CD14-positive monocyte (primary cell): Measurements from ENCODE around the gene SCN4A. TPM values are rescaled to one million over a fixed set of nuclear protein-coding genes. Genes with fewer than 3 reads are reported as not detected.

ENCODE experiments used
- DNase-seq, 3 donors: peaks; one replicate each; pipeline ENCODE4 v3.0.0-alpha.2; 2011 to 2022
- H2AFZ ChIP-seq: 2 replicates; pipeline ENCODE4 v1.6.0; 2012; ENCODE audit warnings: mild to moderate bottlenecking, low read depth, low read length, inconsistent platforms; ENCODE audit not compliant: insufficient read depth, poor library complexity, severe bottlenecking
- H3K27ac ChIP-seq, 2 donors: 1 replicate in 1 of 2; 2 replicates in 1 of 2; pipeline ENCODE4 v1.5.1; 2012 to 2013; ENCODE audit warnings: low read length in 2 of 2, control low read depth in 1 of 2, inconsistent platforms in 1 of 2, low read depth in 1 of 2, mild to moderate bottlenecking in 1 of 2
- H3K27me3 ChIP-seq, 2 donors: one replicate each; pipeline versions ENCODE4 v1.6.0 to v1.6.1; 2011 to 2013; ENCODE audit warnings: low read length in 2 of 2; ENCODE audit not compliant: control insufficient read depth in 2 of 2, insufficient read depth in 2 of 2
- H3K36me3 ChIP-seq, 2 donors: replicated peaks in 1 of 2; 1 replicate in 1 of 2; 2 replicates in 1 of 2; pipeline versions ENCODE4 v1.5.1 to v1.6.1; 2012 to 2013; ENCODE audit warnings: low read length in 2 of 2, control low read depth in 1 of 2, inconsistent platforms in 1 of 2, mild to moderate bottlenecking in 1 of 2; ENCODE audit not compliant: insufficient read depth in 2 of 2, control insufficient read depth in 1 of 2
- H3K4me1 ChIP-seq, 2 donors: 1 replicate in 1 of 2; 2 replicates in 1 of 2; pipeline versions ENCODE4 v1.5.1 to v1.6.1; 2012 to 2013; ENCODE audit warnings: low read length in 2 of 2, control low read depth in 1 of 2, inconsistent platforms in 1 of 2, mild to moderate bottlenecking in 1 of 2, moderate library complexity in 1 of 2; ENCODE audit not compliant: insufficient read depth in 2 of 2, control insufficient read depth in 1 of 2
- H3K4me2 ChIP-seq: replicated peaks from 2 replicates; pipeline ENCODE3; 2012; ENCODE audit warnings: low read length, moderate library complexity, mild to moderate bottlenecking; ENCODE audit not compliant: poor library complexity, severe bottlenecking; ENCODE audit errors: extremely low read depth
- H3K4me3 ChIP-seq, 3 experiments: fragments of 200-600 bp in 1 of 3; sonication (generic) in 1 of 3; replicated peaks in 1 of 3; 1 replicate in 2 of 3; 2 replicates in 1 of 3; pipeline ENCODE4 v1.5.1; 2011 to 2013; ENCODE audit warnings: low read length in 3 of 3, mild to moderate bottlenecking in 3 of 3, control low read depth in 2 of 3, low read depth in 2 of 3, inconsistent platforms in 1 of 3, moderate library complexity in 1 of 3
- H3K79me2 ChIP-seq: 2 replicates; pipeline ENCODE4 v1.6.0; 2012; ENCODE audit warnings: mild to moderate bottlenecking, control low read depth, inconsistent platforms, low read length, moderate library complexity; ENCODE audit not compliant: insufficient read depth
- H3K9ac ChIP-seq: 2 replicates; pipeline ENCODE4 v1.6.0; 2017; ENCODE audit warnings: low read length, mild to moderate bottlenecking; ENCODE audit not compliant: insufficient read depth, poor library complexity, severe bottlenecking
- H3K9me3 ChIP-seq, 2 donors: replicated peaks in 1 of 2; 1 replicate in 1 of 2; 2 replicates in 1 of 2; pipeline versions ENCODE4 v1.5.1 to v1.6.1; 2012 to 2013; ENCODE audit warnings: low read length in 2 of 2, control low read depth in 1 of 2; ENCODE audit not compliant: control insufficient read depth in 1 of 2, insufficient read depth in 1 of 2
- H4K20me1 ChIP-seq: 2 replicates; pipeline ENCODE4 v1.6.0; 2012; ENCODE audit warnings: mild to moderate bottlenecking, low read length, control low read depth, moderate library complexity; ENCODE audit not compliant: insufficient read depth
- H3K27ac Mint-ChIP-seq, 7 donors: one replicate each; pipeline ENCODE4 v1.8.0; 2020; ENCODE audit warnings: mild to moderate bottlenecking in 7 of 7, mixed read lengths in 7 of 7, moderate library complexity in 6 of 7, inconsistent platforms in 2 of 7
- H3K27me3 Mint-ChIP-seq, 3 donors: one replicate each; pipeline ENCODE4 v1.8.0; 2021 to 2022; ENCODE audit warnings: low read depth in 3 of 3, mild to moderate bottlenecking in 3 of 3, mixed read lengths in 3 of 3, moderate library complexity in 3 of 3, inconsistent platforms in 1 of 3
- H3K36me3 Mint-ChIP-seq, 2 donors: one replicate each; pipeline ENCODE4 v1.8.0; 2020; ENCODE audit warnings: mixed read lengths in 2 of 2, inconsistent platforms in 1 of 2, mild to moderate bottlenecking in 1 of 2
- H3K4me1 Mint-ChIP-seq: one replicate; pipeline ENCODE4 v1.8.0; 2020; ENCODE audit warnings: mild to moderate bottlenecking, mixed read lengths
- H3K4me3 Mint-ChIP-seq, 2 donors: one replicate each; pipeline ENCODE4 v1.8.0; 2020; ENCODE audit warnings: mild to moderate bottlenecking in 2 of 2, mixed read lengths in 2 of 2, moderate library complexity in 1 of 2
- H3K9me3 Mint-ChIP-seq, 7 donors: one replicate each; pipeline ENCODE4 v1.8.0; 2020 to 2022; ENCODE audit warnings: mixed read lengths in 7 of 7, mild to moderate bottlenecking in 6 of 7, moderate library complexity in 6 of 7, inconsistent platforms in 2 of 7
- CTCF ChIP-seq: fragments of 200-600 bp; IDR thresholded peaks from one replicate; pipeline ENCODE4 v1.8.0; 2022; ENCODE audit warnings: antibody characterized with exemption, mild to moderate bottlenecking
- WGBS: methylation state at CpG from one replicate; pipeline ENCODE4 v1.1.5; 2013; ENCODE audit warnings: missing lambda C conversion rate; ENCODE audit not compliant: insufficient coverage; 5-methylcytosine and 5-hydroxymethylcytosine counted together
- intact Hi-C, 2 donors: fragments of 100-400 bp; cut with micrococcal nuclease; formaldehyde crosslinking; loops; one replicate each; pipeline versions ENCODE4 v1.15.0 to v1.15.1; 2023
- polyA plus RNA-seq, 3 donors: library from polyadenylated mRNA; depleted of rRNA in 1 of 3; unstranded in 2 of 3; stranded (reverse) in 1 of 3; fragments of 300-500 nt in 2 of 3; fragments of >200 nt in 1 of 3; fragmentation: Illumina TruSeq in 2 of 3; gene quantifications; 1 replicate in 2 of 3; 2 replicates in 1 of 3; pipeline ENCODE4 v1.2.3, GENCODE V29; 2012 to 2021

The SCN4A gene
- polyA plus RNA-seq, 3 donors, result not detected

- H3K4me3 Mint-ChIP-seq, result no peak overlapping the region
- peaks cover 39% of the 10 kb centered on the region for H3K4me1 Mint-ChIP-seq
- H3K9ac ChIP-seq, result no peak overlapping the region
- intact Hi-C loops, result no loop called here
- H3K27ac Mint-ChIP-seq, result peak overlapping the region in 1 of 7 donors; percentile 21
- TF ChIP-seq CTCF, result no peak
- no peaks in the 10 kb centered on the region for H4K20me1 ChIP-seq
- DNase-seq, result peak in 1 of 3 donors; percentile 26
- peaks cover 30 to 37% of the 10 kb centered on the region in 2 donors for H3K4me1 ChIP-seq
- WGBS, result 91% methylated on average over 15 of the region's 21 CpGs
- peak overlapping the region; percentile 2 for H3K4me2 ChIP-seq
- H3K79me2 ChIP-seq, result no peaks in the 10 kb centered on the region
- H3K27me3 Mint-ChIP-seq, result peaks cover 2 to 17% (median 8%) of the 10 kb centered on the region in 3 donors
- H3K4me3 ChIP-seq, result no peak overlapping the region
- H3K9me3 ChIP-seq, result no peaks in the 10 kb centered on the region
- H3K36me3 Mint-ChIP-seq, result peaks cover 0 to 1% of the 10 kb centered on the region in 2 donors
- H2AFZ ChIP-seq, result peak overlapping the region; percentile 0
- H3K9me3 Mint-ChIP-seq, result peaks cover 0 to 2% (median 0%) of the 10 kb centered on the region in 7 donors
- H3K27ac ChIP-seq, result no peak overlapping the region
- peaks cover 0 to 2% of the 10 kb centered on the region in 2 donors for H3K36me3 ChIP-seq
- no peaks in the 10 kb centered on the region for H3K27me3 ChIP-seq
These were observed 38.3 kb downstream of the SCN4A start for GRCh38 chr17:63934183-63935112.

- no peak overlapping the region for H3K4me3 ChIP-seq
- Mint-ChIP-seq H3K27me3 (peaks cover 4 to 18% (median 9%) of the 10 kb centered on the region in 3 donors), H3K27ac (peak overlapping the region in 1 of 7 donors; percentile 46), H3K9me3 (peaks cover 0 to 2% (median 0%) of the 10 kb centered on the region in 7 donors), H3K4me3 (no peak overlapping the region), H3K36me3 (peaks cover 4 to 5% of the 10 kb centered on the region in 2 donors), H3K4me1 (peaks cover 35% of the 10 kb centered on the region)
- H3K4me2 ChIP-seq, result no peak overlapping the region
- no peaks in the 10 kb centered on the region for H4K20me1 ChIP-seq
- DNase-seq, result no peak
- no peaks in the 10 kb centered on the region for H3K27me3 ChIP-seq
- no peaks in the 10 kb centered on the region for H3K9me3 ChIP-seq
- no peak for TF ChIP-seq CTCF
- H3K27ac ChIP-seq, result no peak overlapping the region
- intact Hi-C loops, result no loop called here
- no peaks in the 10 kb centered on the region for H3K79me2 ChIP-seq
- 98% methylated on average over 6 of the region's 8 CpGs for WGBS
- H2AFZ ChIP-seq, result no peak overlapping the region
- no peak overlapping the region for H3K9ac ChIP-seq
- peaks cover 0 to 8% of the 10 kb centered on the region in 2 donors for H3K36me3 ChIP-seq
- H3K4me1 ChIP-seq, result peaks cover 30 to 37% of the 10 kb centered on the region in 2 donors
These were observed 39.1 kb downstream of the SCN4A start for GRCh38 chr17:63933598-63933997.
